Transverse colon (tissue), 3 donors: ENCODE measurements around the gene ZNF318.

Source experiments
- EP300 ChIP-seq: sonication (generic); formaldehyde crosslinking; IDR thresholded peaks from one replicate; pipeline ENCODE4 v1.6.1; 2017; ENCODE audit warnings: antibody characterized with exemption, low read depth
- TF ChIP-seq, protein P1 (sequence below), 5 experiments: fragments of 200-600 bp in 3 of 5; fragments of 450-650 bp in 2 of 5; sonication (generic) in 3 of 5; IDR thresholded peaks; 1 replicate in 2 of 5; 2 replicates in 3 of 5; pipeline ENCODE4 v1.5.1; 2016 to 2017; ENCODE audit warnings: antibody characterized with exemption in 5 of 5, inconsistent platforms in 3 of 5, mild to moderate bottlenecking in 2 of 5, moderate library complexity in 1 of 5

DNA sequence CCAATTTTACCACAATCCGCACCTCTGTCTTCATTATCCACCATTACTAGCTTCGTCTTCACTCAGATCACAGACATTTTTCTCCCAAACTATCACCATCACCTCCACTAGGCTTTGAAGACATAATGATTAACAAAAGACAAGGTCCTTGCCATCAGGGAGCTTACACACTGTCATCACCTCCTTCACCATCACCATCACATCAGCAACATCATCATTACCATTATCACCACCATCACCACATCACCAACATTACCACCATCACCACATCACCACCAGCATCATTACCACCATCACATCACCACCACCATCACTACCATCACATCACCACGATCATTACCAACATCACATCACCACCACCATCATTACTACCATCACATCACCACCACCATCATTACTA is 75.7 kb downstream of the ZNF318 start:
- TF ChIP-seq, protein P1, sequence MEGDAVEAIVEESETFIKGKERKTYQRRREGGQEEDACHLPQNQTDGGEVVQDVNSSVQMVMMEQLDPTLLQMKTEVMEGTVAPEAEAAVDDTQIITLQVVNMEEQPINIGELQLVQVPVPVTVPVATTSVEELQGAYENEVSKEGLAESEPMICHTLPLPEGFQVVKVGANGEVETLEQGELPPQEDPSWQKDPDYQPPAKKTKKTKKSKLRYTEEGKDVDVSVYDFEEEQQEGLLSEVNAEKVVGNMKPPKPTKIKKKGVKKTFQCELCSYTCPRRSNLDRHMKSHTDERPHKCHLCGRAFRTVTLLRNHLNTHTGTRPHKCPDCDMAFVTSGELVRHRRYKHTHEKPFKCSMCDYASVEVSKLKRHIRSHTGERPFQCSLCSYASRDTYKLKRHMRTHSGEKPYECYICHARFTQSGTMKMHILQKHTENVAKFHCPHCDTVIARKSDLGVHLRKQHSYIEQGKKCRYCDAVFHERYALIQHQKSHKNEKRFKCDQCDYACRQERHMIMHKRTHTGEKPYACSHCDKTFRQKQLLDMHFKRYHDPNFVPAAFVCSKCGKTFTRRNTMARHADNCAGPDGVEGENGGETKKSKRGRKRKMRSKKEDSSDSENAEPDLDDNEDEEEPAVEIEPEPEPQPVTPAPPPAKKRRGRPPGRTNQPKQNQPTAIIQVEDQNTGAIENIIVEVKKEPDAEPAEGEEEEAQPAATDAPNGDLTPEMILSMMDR (IDR thresholded peaks at IDR 0.05): no peak
- TF ChIP-seq EP300: no peak
